Astrocyte of the spinal cord (primary cell): Measurements from ENCODE around the gene TRUB1.
A peak's percentile ranks its signal among the peaks of the same experiment; 100 is the strongest.

ENCODE experiments used
- DNase-seq: peaks from one replicate; pipeline ENCODE4 v3.0.0; 2011; ENCODE audit warnings: low read depth, low spot score
- H3K4me3 ChIP-seq: 2 replicates; pipeline ENCODE4 v1.5.1; 2011; ENCODE audit warnings: low read depth, mild to moderate bottlenecking, low read length, moderate library complexity
- CTCF ChIP-seq: IDR thresholded peaks from 2 replicates; pipeline ENCODE4 v1.5.1; 2012; ENCODE audit warnings: low read depth, mild to moderate bottlenecking, low read length, inconsistent platforms
- in situ Hi-C: cut with HindIII; loops from 2 replicates; pipeline ENCODE4 v1.10.0; 2017; ENCODE audit warnings: low sequenced_read_pairs

Gene TRUB1

GRCh38 chr10:115018185-115018931 is 80.4 kb downstream of the TRUB1 start:
- TF ChIP-seq CTCF, result no peak
- H3K4me3 ChIP-seq, result no peak overlapping the region
- in situ Hi-C loops, result no loop called here
- no peak for DNase-seq

- in situ Hi-C loops, result no loop called here
- TF ChIP-seq CTCF, result no peak
- no peak overlapping the region for H3K4me3 ChIP-seq
- DNase-seq, result no peak
Measured at GRCh38 chr10:115020449-115020848, 82.5 kb downstream of the TRUB1 start.

DNA sequence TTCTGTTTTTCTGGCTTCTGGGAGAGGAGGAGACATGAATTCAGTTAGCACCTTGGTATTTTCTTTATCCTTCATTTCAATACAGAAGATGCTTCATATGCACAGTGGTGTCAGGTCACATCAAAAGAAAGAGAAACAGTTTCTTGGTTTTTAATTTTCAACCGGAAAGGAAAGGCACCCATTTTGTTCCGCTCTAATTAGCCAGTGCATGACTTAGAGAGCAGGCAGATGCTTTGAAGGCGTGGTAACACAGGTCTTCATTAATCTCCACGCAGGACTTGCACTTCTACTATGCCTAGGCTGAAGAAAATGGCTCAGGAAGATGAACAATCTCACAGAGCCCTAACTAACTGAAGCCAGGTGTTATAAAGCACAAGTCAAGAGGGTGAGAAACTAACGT is 84.7 kb downstream of the TRUB1 start:
- DNase-seq, result no peak
- in situ Hi-C loops, result no loop called here

DNA sequence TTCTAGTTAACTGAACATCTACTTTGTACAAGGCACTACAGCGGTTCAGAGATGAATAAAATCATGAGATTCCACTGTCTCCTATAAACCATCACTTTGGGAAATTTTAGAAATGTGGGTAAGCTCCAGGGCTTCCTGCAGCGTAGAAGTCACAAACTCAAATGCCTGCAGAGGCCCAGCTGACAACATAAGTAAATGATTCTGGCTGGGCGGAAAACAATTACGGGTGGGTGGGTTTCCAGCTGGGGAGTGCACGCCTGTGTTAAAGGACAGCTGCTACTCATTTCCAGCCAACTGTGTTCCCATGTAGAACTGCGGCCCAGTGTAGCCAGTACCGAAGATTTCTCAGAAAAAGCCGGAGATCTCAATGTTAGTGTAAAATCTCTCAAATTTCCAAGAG is 85.7 kb downstream of the TRUB1 start:
- H3K4me3 ChIP-seq, result no peak overlapping the region
- no peak for DNase-seq
- no peak for TF ChIP-seq CTCF
- in situ Hi-C loops, result no loop called here

More for the DNA sequence above, 84.7 kb downstream of the TRUB1 start:
- no peak for TF ChIP-seq CTCF
- H3K4me3 ChIP-seq, result no peak overlapping the region

DNA sequence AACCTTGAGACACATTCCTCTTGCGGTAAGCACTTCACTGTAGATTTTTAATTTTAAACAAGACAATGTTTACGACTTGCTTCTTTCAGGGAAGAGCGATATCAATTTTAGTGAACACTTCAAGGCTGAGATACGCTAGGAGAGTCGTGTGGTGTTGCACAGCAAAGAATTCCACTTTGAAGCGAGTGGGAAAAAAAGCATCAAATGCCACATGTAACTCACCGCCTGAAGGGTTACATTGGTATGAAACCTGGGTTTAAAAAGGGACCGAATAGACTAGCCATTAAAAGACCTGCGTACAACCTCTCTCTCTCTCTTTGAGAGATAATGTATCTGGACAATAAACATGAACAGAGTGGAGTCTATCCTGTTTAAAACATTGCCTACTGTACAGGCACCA is 86.4 kb downstream of the TRUB1 start:
- H3K4me3 ChIP-seq, result no peak overlapping the region
- TF ChIP-seq CTCF, result no peak
- in situ Hi-C loops, result no loop called here
- no peak for DNase-seq

GRCh38 chr10:115026056-115026745 is 88.2 kb downstream of the TRUB1 start:
- in situ Hi-C loops, result no loop called here
- DNase-seq, result no peak
- H3K4me3 ChIP-seq, result no peak overlapping the region
- peak; percentile 27 for TF ChIP-seq CTCF
